C4-2B (cell line): Measurements from ENCODE around the gene EVA1A.

Source experiments
- ZFX ChIP-seq: fragments of 450-650 bp; IDR thresholded peaks from 2 replicates; pipeline ENCODE4 v1.6.1; 2017
- TF ChIP-seq, protein P1 (sequence below): fragments of 450-650 bp; conservative IDR thresholded peaks from 2 replicates; pipeline ENCODE4 v1.5.1; 2017; ENCODE audit warnings: mild to moderate bottlenecking

DNA sequence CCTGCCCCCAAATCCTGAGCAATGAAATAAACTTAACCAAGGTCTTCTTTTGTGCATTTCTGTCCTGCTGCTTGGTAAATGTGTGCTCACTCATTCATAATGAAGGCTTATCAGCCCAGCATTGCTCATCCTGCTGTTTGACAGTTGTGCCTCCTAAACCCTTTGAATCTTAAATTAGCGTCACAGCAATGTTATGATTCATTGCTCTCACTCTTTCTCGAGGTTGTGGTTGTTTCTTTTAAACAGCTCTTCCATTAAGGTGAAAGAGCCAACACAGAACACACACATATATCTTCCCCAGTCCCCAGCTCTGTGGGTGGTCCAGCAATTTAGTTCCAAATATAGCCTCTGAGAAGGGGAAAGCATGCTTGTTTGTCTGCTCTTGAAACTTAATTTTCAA, 84.0 kb downstream of the EVA1A start:
- TF ChIP-seq, protein P1, sequence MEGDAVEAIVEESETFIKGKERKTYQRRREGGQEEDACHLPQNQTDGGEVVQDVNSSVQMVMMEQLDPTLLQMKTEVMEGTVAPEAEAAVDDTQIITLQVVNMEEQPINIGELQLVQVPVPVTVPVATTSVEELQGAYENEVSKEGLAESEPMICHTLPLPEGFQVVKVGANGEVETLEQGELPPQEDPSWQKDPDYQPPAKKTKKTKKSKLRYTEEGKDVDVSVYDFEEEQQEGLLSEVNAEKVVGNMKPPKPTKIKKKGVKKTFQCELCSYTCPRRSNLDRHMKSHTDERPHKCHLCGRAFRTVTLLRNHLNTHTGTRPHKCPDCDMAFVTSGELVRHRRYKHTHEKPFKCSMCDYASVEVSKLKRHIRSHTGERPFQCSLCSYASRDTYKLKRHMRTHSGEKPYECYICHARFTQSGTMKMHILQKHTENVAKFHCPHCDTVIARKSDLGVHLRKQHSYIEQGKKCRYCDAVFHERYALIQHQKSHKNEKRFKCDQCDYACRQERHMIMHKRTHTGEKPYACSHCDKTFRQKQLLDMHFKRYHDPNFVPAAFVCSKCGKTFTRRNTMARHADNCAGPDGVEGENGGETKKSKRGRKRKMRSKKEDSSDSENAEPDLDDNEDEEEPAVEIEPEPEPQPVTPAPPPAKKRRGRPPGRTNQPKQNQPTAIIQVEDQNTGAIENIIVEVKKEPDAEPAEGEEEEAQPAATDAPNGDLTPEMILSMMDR, result no peak
- no peak for TF ChIP-seq ZFX
